ENCODE measurements around the gene ZNF775. TPM values are rescaled to one million over a fixed set of nuclear protein-coding genes. Genes with fewer than 3 reads are reported as not detected.
A peak's percentile ranks its signal among the peaks of the same experiment; 100 is the strongest.

ZNF775 gene
- total RNA-seq, 2 donors from 2014 or later, result 4.2 to 11.5 TPM

- Histone ChIP-seq H3K27ac (no peak overlapping the region), H3K4me3 (no peak overlapping the region), H3K36me3 (no peaks in the 10 kb centered on the region), H3K27me3 (replicated peaks; ENCODE audit: insufficient read depth) (no peaks in the 10 kb centered on the region), H3K4me1 (ENCODE audit: control insufficient read depth in 1 of 2, low read depth in 2 of 2) (peaks cover 0 to 27% of the 10 kb centered on the region in 2 donors), H3K9me3 (no peaks in the 10 kb centered on the region)
- ATAC-seq (ENCODE audit: insufficient number of reproducible peaks, low FRiP score, low read depth), result no peak
- no peak for DNase-seq (ENCODE audit: low spot score)
- no peak for TF ChIP-seq CTCF (IDR thresholded peaks at IDR 0.05)
Observed at GRCh38 chr7:150337179-150337578, 42.0 kb upstream of the ZNF775 start.

- no peak for ATAC-seq (ENCODE audit: insufficient number of reproducible peaks, low FRiP score, low read depth)
- TF ChIP-seq CTCF (IDR thresholded peaks at IDR 0.05), result no peak
- H3K4me3 ChIP-seq, result no peak overlapping the region
- H3K4me1 ChIP-seq (ENCODE audit: control insufficient read depth in 1 of 2, low read depth in 2 of 2), result peaks cover 0 to 27% of the 10 kb centered on the region in 2 donors
- H3K27me3 ChIP-seq (replicated peaks; ENCODE audit: insufficient read depth), result no peaks in the 10 kb centered on the region
- no peaks in the 10 kb centered on the region for H3K9me3 ChIP-seq
- H3K36me3 ChIP-seq, result no peaks in the 10 kb centered on the region
- no peak overlapping the region for H3K27ac ChIP-seq
- no peak for DNase-seq (ENCODE audit: low spot score)
Observed at GRCh38 chr7:150337659-150338081, 41.5 kb upstream of the ZNF775 start.

- Histone ChIP-seq H3K27ac (no peak overlapping the region), H3K4me3 (no peak overlapping the region), H3K9me3 (no peaks in the 10 kb centered on the region), H3K36me3 (no peaks in the 10 kb centered on the region), H3K4me1 (ENCODE audit: control insufficient read depth in 1 of 2, low read depth in 2 of 2) (peaks cover 0 to 27% of the 10 kb centered on the region in 2 donors), H3K27me3 (replicated peaks; ENCODE audit: insufficient read depth) (no peaks in the 10 kb centered on the region)
- ATAC-seq (ENCODE audit: insufficient number of reproducible peaks, low FRiP score, low read depth) (no peak), DNase-seq (ENCODE audit: low spot score) (no peak)
- TF ChIP-seq CTCF (IDR thresholded peaks at IDR 0.05), result no peak
Observed at GRCh38 chr7:150338166-150338829, 40.8 kb upstream of the ZNF775 start.

GRCh38 chr7:150339409-150339809 lies 39.7 kb upstream of the ZNF775 start:
- no peak overlapping the region for H3K27ac ChIP-seq
- TF ChIP-seq CTCF (IDR thresholded peaks at IDR 0.05), result no peak
- H3K4me1 ChIP-seq (ENCODE audit: control insufficient read depth in 1 of 2, low read depth in 2 of 2), result peaks cover 0 to 27% of the 10 kb centered on the region in 2 donors
- H3K9me3 ChIP-seq, result no peaks in the 10 kb centered on the region
- no peak for DNase-seq (ENCODE audit: low spot score)
- no peak for ATAC-seq (ENCODE audit: insufficient number of reproducible peaks, low FRiP score, low read depth)
- no peaks in the 10 kb centered on the region for H3K27me3 ChIP-seq (replicated peaks; ENCODE audit: insufficient read depth)
- no peaks in the 10 kb centered on the region for H3K36me3 ChIP-seq
- H3K4me3 ChIP-seq, result no peak overlapping the region

- Histone ChIP-seq H3K36me3 (no peaks in the 10 kb centered on the region), H3K27me3 (replicated peaks; ENCODE audit: insufficient read depth) (no peaks in the 10 kb centered on the region), H3K4me3 (peak overlapping the region; percentile 75), H3K27ac (peak overlapping the region in 1 of 2 donors; percentile 35), H3K9me3 (no peaks in the 10 kb centered on the region), H3K4me1 (ENCODE audit: control insufficient read depth in 1 of 2, low read depth in 2 of 2) (peaks cover 0 to 27% of the 10 kb centered on the region in 2 donors)
- DNase-seq (ENCODE audit: low spot score), result no peak
- TF ChIP-seq CTCF (IDR thresholded peaks at IDR 0.05), result no peak
- ATAC-seq (ENCODE audit: insufficient number of reproducible peaks, low FRiP score, low read depth), result no peak
Observed at GRCh38 chr7:150340024-150340749, 38.9 kb upstream of the ZNF775 start.
